HCT116 (cell line): ENCODE measurements around the gene TBCD. TPM values are rescaled to one million over a fixed set of nuclear protein-coding genes. Genes with fewer than 3 reads are reported as not detected.

Experiments used
- ATAC-seq: fragments of 200-7000 bp; cut with Tn5 transposase; 2 replicates; pipeline ENCODE4 v1.9.1; 2020; ENCODE audit warnings: mild to moderate bottlenecking, moderate library complexity
- BruUV-seq: library from RNA; stranded (reverse); fragments of 400-500 nt; replicated peaks from 2 replicates; lab custom pipeline; 2021; lab: Mats Ljungman, UMichigan
- CTCF ChIA-PET: fragments of 300-600 bp; sonication (Branson Sonifier 250); formaldehyde crosslinking; loops from one replicate; lab custom pipeline; 2021; ENCODE audit warnings: antibody characterized with exemption; lab: Charles Lee
- POLR2A ChIA-PET: fragments of 300-600, 350-600 bp; sonication (Branson Sonifier 250); formaldehyde crosslinking; loops from one replicate; lab custom pipeline; 2021; ENCODE audit warnings: antibody characterized with exemption; lab: Charles Lee
- RAD21 ChIA-PET, 2 experiments: fragments of 300-600 bp; sonication (Branson Sonifier 250); formaldehyde crosslinking; loops; one replicate each; lab custom pipeline; 2023; ENCODE audit warnings: low total read pairs in 2 of 2; ENCODE audit not compliant: uncharacterized antibody in 2 of 2, unreplicated experiment in 2 of 2, low non-redundant PET in 1 of 2; lab: Charles Lee
- DNase-seq: peaks from one replicate; pipeline ENCODE4 v3.0.0-alpha.2; 2010; ENCODE audit warnings: low read depth, low spot score
- H2AFZ ChIP-seq: fragments of 200-600 bp; shearing (Covaris generic), sonication (generic); 2 replicates; pipeline ENCODE4 v1.6.1; 2017; ENCODE audit warnings: low read depth, mixed run types, mixed read lengths, antibody characterized with exemption, low read length; ENCODE audit not compliant: poor library complexity, severe bottlenecking
- H3K27ac ChIP-seq: 2 replicates; pipeline ENCODE4 v1.5.1; 2012; ENCODE audit warnings: low read depth, low read length
- H3K27me3 ChIP-seq: fragments of 200-600 bp; sonication (generic); 2 replicates; pipeline ENCODE4 v1.6.1; 2016; ENCODE audit warnings: mixed run types, low read length, mixed read lengths; ENCODE audit not compliant: insufficient read depth
- H3K36me3 ChIP-seq, 2 experiments: fragments of 200-500 bp in 1 of 2; fragments of 200-600 bp in 1 of 2; sonication (Bioruptor generic) in 1 of 2; sonication (generic) in 1 of 2; 2 replicates each; pipeline versions ENCODE4 v1.5.1 to v1.6.1; 2014 to 2016; ENCODE audit warnings: low read length in 2 of 2, inconsistent platforms in 1 of 2, mixed read lengths in 1 of 2, mixed run types in 1 of 2; ENCODE audit not compliant: insufficient read depth in 2 of 2, control insufficient read depth in 1 of 2
- H3K4me1 ChIP-seq, 2 experiments: fragments of 200-600 bp in 1 of 2; sonication (generic) in 1 of 2; 2 replicates each; pipeline versions ENCODE4 v1.5.1 to v1.6.1; 2012 to 2017; ENCODE audit warnings: low read length in 2 of 2, inconsistent platforms in 1 of 2, mild to moderate bottlenecking in 1 of 2, mixed read lengths in 1 of 2, mixed run types in 1 of 2, moderate library complexity in 1 of 2; ENCODE audit not compliant: insufficient read depth in 2 of 2, control insufficient read depth in 1 of 2
- H3K4me2 ChIP-seq: fragments of 200-600 bp; sonication (generic); 2 replicates; pipeline ENCODE4 v1.6.1; 2017; ENCODE audit warnings: mixed run types, low read length, mixed read lengths
- H3K4me3 ChIP-seq, 2 experiments: fragments of 200-600 bp in 1 of 2; sonication (generic) in 1 of 2; replicated peaks in 1 of 2; 2 replicates each; pipeline ENCODE4 v1.5.1; 2011 to 2016; ENCODE audit warnings: low read length in 2 of 2, control low read depth in 1 of 2, low read depth in 1 of 2, mild to moderate bottlenecking in 1 of 2, mixed read lengths in 1 of 2, mixed run types in 1 of 2
- H3K79me2 ChIP-seq: fragments of 200-600 bp; sonication (generic); 2 replicates; pipeline ENCODE4 v1.6.1; 2017; ENCODE audit warnings: mild to moderate bottlenecking, mixed run types, low read length, moderate library complexity, mixed read lengths; ENCODE audit not compliant: insufficient read depth
- H3K9ac ChIP-seq: fragments of 200-600 bp; sonication (generic); 2 replicates; pipeline ENCODE4 v1.6.1; 2016; ENCODE audit warnings: low read length, mixed read lengths
- H3K9me2 ChIP-seq: fragments of 200-600 bp; sonication (generic), shearing (Covaris generic); 2 replicates; pipeline ENCODE4 v1.6.1; 2017; ENCODE audit warnings: mixed run types, mild to moderate bottlenecking, moderate library complexity; ENCODE audit not compliant: insufficient read depth
- H3K9me3 ChIP-seq, 2 experiments: fragments of 200-500 bp in 1 of 2; fragments of 200-600 bp in 1 of 2; sonication (Bioruptor generic) in 1 of 2; sonication (generic) in 1 of 2; 2 replicates each; pipeline ENCODE4 v1.6.1; 2014 to 2017; ENCODE audit warnings: low read length in 2 of 2, mixed read lengths in 2 of 2, inconsistent platforms in 1 of 2, low read depth in 1 of 2, mild to moderate bottlenecking in 1 of 2, mixed run types in 1 of 2, moderate library complexity in 1 of 2; ENCODE audit not compliant: control insufficient read depth in 1 of 2, insufficient read depth in 1 of 2
- H4K20me1 ChIP-seq: fragments of 200-600 bp; sonication (generic), shearing (Covaris generic); 2 replicates; pipeline ENCODE4 v1.6.1; 2017; ENCODE audit warnings: mixed run types, mild to moderate bottlenecking, moderate library complexity; ENCODE audit not compliant: insufficient read depth
- CEBPB ChIP-seq: IDR thresholded peaks from 2 replicates; pipeline ENCODE4 v1.6.1; 2012; ENCODE audit warnings: low read depth
- FOSL1 ChIP-seq: IDR thresholded peaks from 2 replicates; pipeline ENCODE4 v1.6.1; 2012; ENCODE audit warnings: low read depth
- SP1 ChIP-seq: IDR thresholded peaks from 2 replicates; pipeline ENCODE4 v1.6.1; 2012; ENCODE audit warnings: low read depth
- TCF7L2 ChIP-seq: IDR thresholded peaks from 2 replicates; pipeline ENCODE4 v1.7.0; 2011; ENCODE audit warnings: borderline replicate concordance, inconsistent platforms; ENCODE audit not compliant: insufficient read depth, insufficient read length; ENCODE audit errors: extremely low read depth
- YY1 ChIP-seq: IDR thresholded peaks from 2 replicates; pipeline ENCODE4 v1.6.1; 2011; ENCODE audit warnings: low read length, low read depth, moderate library complexity, mild to moderate bottlenecking; ENCODE audit not compliant: insufficient replicate concordance; ENCODE audit errors: extremely low read depth
- ZNF274 ChIP-seq: fragments of 200-500 bp; sonication (Bioruptor generic); IDR thresholded peaks from 2 replicates; pipeline ENCODE4 v1.6.1; 2014; ENCODE audit warnings: mild to moderate bottlenecking, low read depth, low read length, inconsistent platforms
- intact Hi-C: fragments of 100-400 bp; cut with micrococcal nuclease; formaldehyde crosslinking; loops from 2 replicates; pipeline ENCODE4 v1.10.0; 2022
- total RNA-seq: library from RNA; stranded (reverse); gene quantifications from one replicate; pipeline ENCODE4 v1.2.1, GENCODE V29; 2021; ENCODE audit not compliant: unreplicated experiment
- TF ChIP-seq, protein P1 (sequence below): IDR thresholded peaks from 2 replicates; pipeline ENCODE4 v1.6.1; 2012
- TF ChIP-seq, protein P2 (sequence below): IDR thresholded peaks from 2 replicates; pipeline ENCODE4 v1.6.1; 2012

TBCD gene
- total RNA-seq, 1 experiment from 2014 or later: 152 TPM

DNA sequence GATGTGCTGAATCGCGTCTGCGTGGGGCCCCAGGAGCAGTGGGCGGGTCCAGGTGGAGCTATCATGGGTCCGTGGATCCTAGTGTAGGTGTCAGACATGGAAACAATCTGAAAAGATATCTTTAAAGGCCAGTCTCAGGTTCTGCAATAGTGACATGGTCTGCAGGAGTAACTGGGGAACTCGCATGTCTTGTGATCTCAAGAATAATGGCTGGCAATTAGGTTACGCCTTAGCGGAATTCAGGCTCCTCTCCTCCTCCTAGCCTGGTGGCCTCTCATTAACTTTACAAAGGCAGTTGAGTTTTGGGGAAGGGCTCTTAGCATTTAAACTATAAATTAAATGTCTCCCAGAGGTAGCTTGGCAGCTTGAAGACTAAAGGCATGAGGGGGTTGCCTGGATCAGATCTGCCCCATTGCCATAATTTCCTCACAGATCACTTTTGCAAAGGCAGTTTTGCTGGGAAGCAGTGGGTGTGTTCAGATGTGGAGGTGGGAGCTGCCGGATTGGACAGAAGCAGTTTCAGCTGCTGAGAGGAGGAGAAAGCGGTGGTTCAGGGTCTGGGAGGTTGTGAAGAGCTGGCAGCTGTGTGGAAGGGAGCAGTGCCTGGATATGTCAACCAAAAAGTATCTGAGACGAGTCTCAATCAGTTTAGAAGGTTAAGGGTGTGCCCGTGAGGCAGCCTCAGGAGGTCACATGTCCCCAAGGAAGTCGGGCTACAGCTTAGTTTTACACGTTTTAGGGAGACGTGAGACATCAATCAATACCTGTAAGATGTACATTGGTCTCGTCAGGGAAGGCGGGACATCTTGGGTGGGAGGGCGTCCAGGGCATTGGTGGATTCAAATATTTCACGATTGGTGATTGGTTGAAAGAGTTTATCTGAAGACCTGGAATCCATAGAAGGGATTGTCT is 2.7 kb downstream of the TBCD start:
- BruUV-seq: TSS peak; percentile 40
- H3K36me3 ChIP-seq: peaks cover 3 to 12% of the 10 kb centered on the region in 2 experiments; a peak in 2 of 4 replicates
- peak overlapping the region; percentile 89 for H3K4me2 ChIP-seq
- ChIA-PET POLR2A (no interaction called here), CTCF (interaction anchor here (1.0 to 2.3 kb wide), 2 partner anchors 13 to 86 kb away, joined by 3 to 6 read pairs; no protein-coding TSS in a partner anchor), RAD21 (interaction anchor here in 1 of 2 experiments (0.6 kb wide), 1 partner anchor 107 kb away, joined by 4 read pairs; no protein-coding TSS in a partner anchor)
- intact Hi-C loops: loop anchor here (5.0 kb wide), 3 partner anchors 37 to 732 kb away; partner anchors contain the start of genes CENPX, CYBC1, FN3KRP and LRRC45
- peaks cover 0 to 4% of the 10 kb centered on the region in 2 experiments; a peak in 1 of 4 replicates for H3K9me3 ChIP-seq
- peak overlapping the region; percentile 49; the same call in 1 of the 2 replicates for H3K27ac ChIP-seq
- no peak overlapping the region for H2AFZ ChIP-seq
- TF ChIP-seq FOSL1: no peak
- TF ChIP-seq YY1: no peak
- TF ChIP-seq ZNF274: no peak
- no peak for TF ChIP-seq CEBPB
- TF ChIP-seq, protein P1, sequence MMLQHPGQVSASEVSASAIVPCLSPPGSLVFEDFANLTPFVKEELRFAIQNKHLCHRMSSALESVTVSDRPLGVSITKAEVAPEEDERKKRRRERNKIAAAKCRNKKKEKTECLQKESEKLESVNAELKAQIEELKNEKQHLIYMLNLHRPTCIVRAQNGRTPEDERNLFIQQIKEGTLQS: no peak
- TF ChIP-seq, protein P2, sequence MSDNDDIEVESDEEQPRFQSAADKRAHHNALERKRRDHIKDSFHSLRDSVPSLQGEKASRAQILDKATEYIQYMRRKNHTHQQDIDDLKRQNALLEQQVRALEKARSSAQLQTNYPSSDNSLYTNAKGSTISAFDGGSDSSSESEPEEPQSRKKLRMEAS: peak; percentile 42; the same call in 1 of the 2 replicates
- peak; percentile 86 for TF ChIP-seq SP1
- peak; percentile 73 for TF ChIP-seq TCF7L2
- ATAC-seq (peak; percentile 38), DNase-seq (peak; percentile 77)
- H3K79me2 ChIP-seq: peaks cover 67% of the 10 kb centered on the region
- no peaks in the 10 kb centered on the region for H4K20me1 ChIP-seq
- H3K9me2 ChIP-seq: no peaks in the 10 kb centered on the region
- no peaks in the 10 kb centered on the region for H3K27me3 ChIP-seq
- H3K9ac ChIP-seq: peak overlapping the region; percentile 32
- H3K4me3 ChIP-seq: peak overlapping the region; percentile 2 to 99; a peak in 3 of 4 replicates
- H3K4me1 ChIP-seq: peaks cover 18 to 35% of the 10 kb centered on the region in 2 experiments
